GM19193 (cell line): ENCODE measurements around the gene RAB6A.

Source experiments
- POLR2A ChIP-seq: IDR thresholded peaks from 4 replicates; pipeline ENCODE4 v1.6.1; 2011; ENCODE audit not compliant: insufficient read depth, insufficient read length; ENCODE audit errors: extremely low read depth

Gene RAB6A

GRCh38 chr11:73652046-73652730, 108.7 kb downstream of the RAB6A start:
- TF ChIP-seq POLR2A: no peak

- TF ChIP-seq POLR2A: no peak
Observed at GRCh38 chr11:73651661-73652045, 109.2 kb downstream of the RAB6A start.

- no peak for TF ChIP-seq POLR2A
Observed at GRCh38 chr11:73651252-73651651, 109.6 kb downstream of the RAB6A start.

DNA sequence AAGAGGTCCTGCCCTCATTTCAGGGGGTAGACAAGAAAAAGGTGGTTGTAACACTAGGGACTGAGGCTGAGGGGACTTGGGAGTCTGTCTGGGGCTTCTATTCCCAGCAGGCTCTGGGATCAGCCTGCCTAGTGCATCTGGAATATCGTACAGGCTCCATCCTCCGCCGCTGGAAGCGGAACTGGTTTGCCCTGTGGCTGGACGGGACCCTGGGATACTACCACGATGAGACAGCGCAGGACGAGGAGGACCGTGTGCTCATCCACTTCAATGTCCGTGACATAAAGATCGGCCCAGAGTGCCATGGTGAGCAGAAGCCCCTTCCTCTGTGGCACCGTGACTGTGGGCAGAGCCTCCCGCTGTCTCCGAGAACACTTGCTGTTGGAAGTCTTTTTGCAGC, 110.5 kb downstream of the RAB6A start:
- no peak for TF ChIP-seq POLR2A

- TF ChIP-seq POLR2A: no peak
Observed at GRCh38 chr11:73649206-73649605, 111.7 kb downstream of the RAB6A start.

DNA sequence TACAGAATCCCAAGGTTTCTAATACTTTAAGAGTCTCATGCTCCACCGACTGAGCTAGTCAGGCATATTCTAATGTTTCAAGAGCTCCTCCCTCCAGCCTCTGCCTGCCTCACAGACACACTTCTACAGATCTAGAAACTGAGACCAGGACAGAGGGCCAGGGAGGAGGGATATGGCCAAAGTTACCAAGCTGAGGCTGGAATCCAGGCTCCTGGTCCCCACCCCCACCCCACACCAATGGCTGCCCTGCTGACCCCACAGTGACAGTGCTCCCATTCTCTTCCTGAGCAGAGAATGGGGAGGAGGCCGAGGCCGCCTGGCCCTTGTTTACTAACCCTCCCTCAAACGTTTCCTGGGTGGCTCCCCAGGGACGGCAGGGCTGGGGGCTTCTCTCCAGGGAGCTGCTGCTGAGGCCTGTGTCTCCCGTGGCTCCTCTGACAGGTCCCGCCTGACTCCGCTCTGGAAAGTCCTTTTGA, 112.3 kb downstream of the RAB6A start:
- TF ChIP-seq POLR2A: no peak

DNA sequence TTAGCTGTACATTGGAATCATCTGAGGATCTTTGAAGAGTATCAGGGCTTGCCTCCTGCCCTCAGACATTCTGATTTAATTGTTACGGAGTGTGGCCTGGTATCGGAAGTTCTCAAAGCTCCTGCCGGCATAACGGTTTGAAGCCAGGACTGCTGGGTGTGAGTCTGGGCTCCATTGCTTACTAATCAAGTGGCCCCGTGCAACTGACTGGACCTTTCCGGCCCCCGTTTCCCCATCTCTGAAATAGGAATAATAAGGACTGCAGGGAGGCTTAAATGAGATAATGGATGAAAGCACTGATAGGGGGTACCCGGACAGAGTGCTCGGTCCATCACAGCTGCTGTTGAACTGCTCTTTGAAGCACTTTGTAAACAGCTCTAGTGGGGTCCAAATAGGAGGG, 112.8 kb downstream of the RAB6A start:
- no peak for TF ChIP-seq POLR2A

DNA sequence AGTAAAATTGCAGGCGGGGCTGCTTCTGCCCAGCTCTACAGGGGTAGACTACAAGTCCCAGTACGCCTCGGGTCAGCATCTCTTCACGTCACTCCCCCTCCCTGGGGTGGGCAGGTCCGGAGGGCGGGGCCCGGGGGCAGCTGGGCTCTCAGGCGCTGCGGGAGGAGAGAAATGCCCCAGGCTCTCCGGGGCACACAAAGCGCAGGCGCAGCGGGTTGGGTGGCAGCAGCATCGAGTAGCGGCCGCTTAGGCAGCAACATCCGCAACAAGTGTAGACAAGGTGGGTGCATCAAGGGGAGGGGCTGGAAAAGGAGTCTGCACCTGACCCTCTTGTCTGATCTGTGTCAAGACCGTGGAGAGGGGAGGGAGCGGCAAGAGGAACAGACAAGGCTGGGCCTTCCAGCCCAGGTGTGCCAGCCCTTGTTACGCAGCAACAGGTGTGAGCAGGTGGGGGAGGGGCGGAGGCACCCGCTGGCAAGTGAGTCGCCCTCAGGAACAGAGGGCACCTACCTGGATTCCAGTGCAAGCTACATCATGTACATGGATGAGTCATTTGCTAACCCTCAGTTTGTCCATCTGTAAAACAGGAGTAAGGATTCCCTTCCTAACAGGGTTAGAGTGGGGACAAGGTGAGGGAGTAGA, 113.3 kb downstream of the RAB6A start:
- TF ChIP-seq POLR2A: no peak

- TF ChIP-seq POLR2A: no peak
Observed at GRCh38 chr11:73645972-73646631, 114.8 kb downstream of the RAB6A start, which contains the start of gene PLEKHB1. Gene PLEKHB1, plus strand, starts transcription at chr11:73646581. Its CDS starts 28 bp downstream, at chr11:73646609.

DNA sequence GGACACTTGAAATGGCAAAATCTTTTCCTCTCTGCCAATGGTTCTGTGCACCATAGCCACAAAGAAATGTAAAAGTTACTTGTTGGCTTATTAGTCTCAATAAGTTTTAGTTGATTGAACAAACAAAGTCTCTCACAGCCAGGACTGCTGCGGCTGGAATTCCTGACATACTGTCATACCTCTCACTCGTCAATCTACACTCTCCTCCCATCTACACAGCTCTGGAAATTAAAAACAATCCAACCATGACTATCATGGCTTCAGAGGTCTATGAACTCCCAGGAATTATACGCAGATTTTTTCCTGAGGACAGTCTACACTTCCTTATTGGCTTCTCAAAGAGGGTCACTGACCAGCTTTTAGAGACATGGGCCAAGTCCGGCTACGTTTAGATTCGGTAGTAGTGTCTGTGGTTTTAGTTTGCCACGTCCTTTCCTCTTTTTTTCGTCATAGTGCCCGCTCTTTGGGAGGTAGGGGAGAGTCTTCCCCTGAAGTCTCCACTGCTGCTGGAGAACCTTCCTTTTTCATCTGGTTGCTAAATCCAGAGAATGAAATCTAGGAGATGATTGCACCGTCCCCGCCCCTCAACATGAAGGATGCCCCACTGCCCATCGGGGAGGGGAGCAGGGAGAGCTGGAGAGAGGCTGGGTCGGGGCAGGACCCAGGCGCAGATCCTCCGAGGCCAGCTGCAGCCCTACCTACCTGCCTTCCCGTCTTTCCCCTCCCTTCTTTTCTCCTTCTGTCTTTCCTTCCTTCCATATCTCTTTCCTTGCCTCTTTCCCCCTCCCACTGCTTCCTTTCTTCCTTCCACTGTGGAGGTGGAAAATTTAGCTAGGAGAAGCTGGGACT, 115.5 kb downstream of the RAB6A start:
- TF ChIP-seq POLR2A: no peak

DNA sequence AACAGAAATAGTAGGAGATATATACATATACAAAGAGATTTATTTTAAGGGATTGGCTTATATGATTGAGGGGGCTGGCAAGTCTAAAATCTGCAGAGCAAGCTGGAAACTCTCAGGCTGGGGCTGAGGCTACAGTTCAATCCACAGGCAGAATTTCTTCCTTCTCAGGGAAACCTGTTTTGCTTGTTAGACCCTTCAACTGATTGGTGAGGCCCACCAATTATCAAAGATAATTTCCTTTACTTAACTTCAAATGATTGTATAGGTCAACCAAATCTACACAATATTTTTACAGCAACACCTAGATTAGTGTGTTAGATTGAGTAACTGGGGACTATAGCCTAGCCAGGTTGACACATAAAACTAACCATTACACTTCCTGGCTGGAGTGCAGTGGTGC, 119.2 kb downstream of the RAB6A start:
- no peak for TF ChIP-seq POLR2A

DNA sequence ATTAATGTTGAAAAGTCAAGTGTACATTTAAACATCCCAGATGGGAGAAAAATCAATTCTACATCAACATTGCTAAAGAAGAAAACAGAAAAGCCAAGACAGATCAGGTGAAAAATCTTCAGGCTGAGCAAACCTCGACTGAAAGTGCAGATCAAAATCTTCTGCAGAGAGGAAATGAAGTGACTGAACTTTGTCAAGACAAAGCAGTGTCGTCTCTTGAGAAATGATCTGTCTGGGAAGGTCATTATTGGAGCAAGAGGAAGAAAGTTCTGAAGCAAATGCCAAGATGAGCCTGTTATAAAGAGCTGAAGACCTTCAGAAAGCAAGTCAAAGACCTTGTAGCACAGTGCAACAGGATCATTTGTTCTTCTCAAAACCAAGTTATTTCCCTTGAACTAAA, 120.3 kb downstream of the RAB6A start:
- no peak for TF ChIP-seq POLR2A

DNA sequence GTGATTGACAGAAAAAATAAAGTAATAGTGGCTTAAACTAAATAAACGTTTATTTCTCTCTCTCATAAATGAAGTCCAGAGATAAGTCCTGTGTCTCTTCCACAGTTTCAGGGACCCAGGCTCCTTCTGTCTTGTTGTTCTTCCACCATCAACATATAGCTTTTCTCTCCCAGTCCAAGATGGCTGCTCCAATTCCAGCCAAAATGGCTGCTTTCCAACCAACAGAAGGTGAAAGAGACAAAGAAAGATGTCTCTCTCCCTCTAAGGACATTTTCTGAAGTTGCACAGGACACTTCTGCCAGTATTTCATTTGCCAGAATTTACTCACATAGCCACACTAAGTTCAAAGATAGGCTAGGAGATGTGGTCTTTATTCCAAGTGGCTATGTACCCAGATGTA, 123.9 kb downstream of the RAB6A start:
- TF ChIP-seq POLR2A: no peak

DNA sequence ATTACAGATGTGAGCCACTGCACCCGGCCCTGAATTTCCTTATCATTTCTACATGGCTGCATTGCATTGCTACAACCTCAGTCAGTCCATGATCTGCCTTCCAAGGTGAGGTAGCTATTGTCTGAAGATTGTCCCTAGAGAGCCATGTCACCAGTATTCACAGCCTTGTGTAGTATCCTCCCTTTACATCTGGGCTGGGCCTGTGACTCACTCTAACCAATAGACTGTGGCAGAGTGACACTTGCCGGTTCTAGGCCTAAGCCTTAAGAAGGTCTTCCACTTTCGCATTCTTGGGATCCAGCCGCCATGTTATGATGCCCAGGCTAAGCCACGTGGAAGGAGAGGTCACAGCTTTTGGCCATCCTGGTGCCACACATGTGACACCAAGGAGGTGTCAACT, 124.6 kb downstream of the RAB6A start:
- TF ChIP-seq POLR2A: no peak

DNA sequence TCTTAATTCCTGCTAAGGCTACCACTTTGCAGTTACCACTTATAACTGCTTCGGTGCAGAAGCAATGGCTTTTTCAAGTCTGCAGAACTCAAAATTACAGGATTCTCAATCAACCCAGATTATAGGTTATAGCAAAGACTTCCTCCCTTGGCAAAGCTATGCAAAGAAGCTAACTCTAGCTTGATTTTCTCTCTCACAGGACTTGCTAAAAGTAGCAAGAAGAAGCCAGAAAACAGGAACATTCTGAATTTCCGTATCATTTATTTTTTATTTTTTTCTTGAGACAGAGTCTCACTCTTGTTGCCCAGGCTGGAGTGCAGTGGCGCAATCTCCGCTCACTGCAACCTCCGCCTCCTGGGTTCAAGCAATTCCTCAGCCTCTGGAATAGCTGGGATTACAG, 125.2 kb downstream of the RAB6A start:
- TF ChIP-seq POLR2A: no peak

- no peak for TF ChIP-seq POLR2A
Observed at GRCh38 chr11:73633999-73634398, 126.9 kb downstream of the RAB6A start.

DNA sequence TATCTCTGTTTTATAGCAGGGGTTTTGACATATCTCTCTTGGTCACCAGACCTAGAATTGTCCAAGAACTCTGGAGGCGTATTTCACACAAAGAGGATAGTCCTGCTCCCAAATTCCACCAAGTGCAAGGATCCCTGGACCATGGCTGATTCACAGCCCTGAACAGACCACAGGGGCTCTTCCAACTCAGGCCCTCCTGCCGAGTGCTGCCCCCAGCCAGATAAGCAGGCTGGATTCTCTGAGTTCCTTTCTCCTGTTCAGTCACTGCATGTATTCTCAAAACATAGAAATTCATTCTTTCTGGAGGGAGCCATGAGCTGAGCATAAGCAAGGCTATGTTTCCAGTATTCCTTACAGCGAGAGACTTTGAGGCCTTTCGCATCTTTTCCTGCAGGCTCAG, 127.9 kb downstream of the RAB6A start:
- no peak for TF ChIP-seq POLR2A
